Cardiac fibroblast (primary cell): ENCODE measurements around the gene SCEL.
"Not testable (repeated sequence)": the region's sequence is repeated elsewhere in the genome, so short reads cannot be mapped to it uniquely, and the experiment has no call there.

ENCODE experiments used
- DNase-seq, 2 donors: peaks; one replicate each; pipeline versions ENCODE4 v3.0.0 to v3.0.0-alpha.2; 2010; ENCODE audit warnings: low read depth in 2 of 2
- H3K4me3 ChIP-seq, 2 donors: replicated peaks in 1 of 2; 1 replicate in 1 of 2; 2 replicates in 1 of 2; pipeline ENCODE4 v1.5.1; 2011; ENCODE audit warnings: low read depth in 2 of 2, low read length in 2 of 2, mild to moderate bottlenecking in 2 of 2, moderate library complexity in 1 of 2
- CTCF ChIP-seq: IDR thresholded peaks from one replicate; pipeline ENCODE4 v1.5.1; 2011; ENCODE audit warnings: low read depth, mild to moderate bottlenecking, low read length, inconsistent platforms

Gene SCEL

GRCh38 chr13:77511552-77511951 is 24.0 kb upstream of the SCEL start:
- no peak for TF ChIP-seq CTCF
- no peak overlapping the region for H3K4me3 ChIP-seq
- peak in 1 of 2 donors; percentile 45 for DNase-seq

GRCh38 chr13:77513719-77514335 is 21.7 kb upstream of the SCEL start:
- no peak for TF ChIP-seq CTCF
- no peak for DNase-seq
- H3K4me3 ChIP-seq = no peak overlapping the region

- no peak overlapping the region for H3K4me3 ChIP-seq
- no peak for TF ChIP-seq CTCF
- DNase-seq = no peak
Observed at GRCh38 chr13:77514336-77514726, 21.2 kb upstream of the SCEL start.

GRCh38 chr13:77515785-77516184 is 19.7 kb upstream of the SCEL start:
- no peak for TF ChIP-seq CTCF
- no peak overlapping the region for H3K4me3 ChIP-seq
- DNase-seq = no peak

GRCh38 chr13:77516342-77516789 is 19.1 kb upstream of the SCEL start:
- TF ChIP-seq CTCF = no peak
- DNase-seq = peak in 1 of 2 donors; percentile 76
- no peak overlapping the region for H3K4me3 ChIP-seq

- TF ChIP-seq CTCF = no peak
- no peak overlapping the region for H3K4me3 ChIP-seq
- no peak for DNase-seq
Observed at GRCh38 chr13:77518266-77518665, 17.2 kb upstream of the SCEL start.

- H3K4me3 ChIP-seq, DNase-seq: not testable (repeated sequence)
Observed at GRCh38 chr13:77519396-77519795, 16.1 kb upstream of the SCEL start.
